ENCODE data around the gene ARAP2.

ARAP2 gene, protein sequence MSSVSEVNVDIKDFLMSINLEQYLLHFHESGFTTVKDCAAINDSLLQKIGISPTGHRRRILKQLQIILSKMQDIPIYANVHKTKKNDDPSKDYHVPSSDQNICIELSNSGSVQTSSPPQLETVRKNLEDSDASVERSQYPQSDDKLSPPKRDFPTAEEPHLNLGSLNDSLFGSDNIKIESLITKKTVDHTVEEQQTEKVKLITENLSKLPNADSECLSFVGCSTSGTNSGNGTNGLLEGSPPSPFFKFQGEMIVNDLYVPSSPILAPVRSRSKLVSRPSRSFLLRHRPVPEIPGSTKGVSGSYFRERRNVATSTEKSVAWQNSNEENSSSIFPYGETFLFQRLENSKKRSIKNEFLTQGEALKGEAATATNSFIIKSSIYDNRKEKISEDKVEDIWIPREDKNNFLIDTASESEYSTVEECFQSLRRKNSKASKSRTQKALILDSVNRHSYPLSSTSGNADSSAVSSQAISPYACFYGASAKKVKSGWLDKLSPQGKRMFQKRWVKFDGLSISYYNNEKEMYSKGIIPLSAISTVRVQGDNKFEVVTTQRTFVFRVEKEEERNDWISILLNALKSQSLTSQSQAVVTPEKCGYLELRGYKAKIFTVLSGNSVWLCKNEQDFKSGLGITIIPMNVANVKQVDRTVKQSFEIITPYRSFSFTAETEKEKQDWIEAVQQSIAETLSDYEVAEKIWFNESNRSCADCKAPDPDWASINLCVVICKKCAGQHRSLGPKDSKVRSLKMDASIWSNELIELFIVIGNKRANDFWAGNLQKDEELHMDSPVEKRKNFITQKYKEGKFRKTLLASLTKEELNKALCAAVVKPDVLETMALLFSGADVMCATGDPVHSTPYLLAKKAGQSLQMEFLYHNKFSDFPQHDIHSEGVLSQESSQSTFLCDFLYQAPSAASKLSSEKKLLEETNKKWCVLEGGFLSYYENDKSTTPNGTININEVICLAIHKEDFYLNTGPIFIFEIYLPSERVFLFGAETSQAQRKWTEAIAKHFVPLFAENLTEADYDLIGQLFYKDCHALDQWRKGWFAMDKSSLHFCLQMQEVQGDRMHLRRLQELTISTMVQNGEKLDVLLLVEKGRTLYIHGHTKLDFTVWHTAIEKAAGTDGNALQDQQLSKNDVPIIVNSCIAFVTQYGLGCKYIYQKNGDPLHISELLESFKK (N-terminal part only)

DNA sequence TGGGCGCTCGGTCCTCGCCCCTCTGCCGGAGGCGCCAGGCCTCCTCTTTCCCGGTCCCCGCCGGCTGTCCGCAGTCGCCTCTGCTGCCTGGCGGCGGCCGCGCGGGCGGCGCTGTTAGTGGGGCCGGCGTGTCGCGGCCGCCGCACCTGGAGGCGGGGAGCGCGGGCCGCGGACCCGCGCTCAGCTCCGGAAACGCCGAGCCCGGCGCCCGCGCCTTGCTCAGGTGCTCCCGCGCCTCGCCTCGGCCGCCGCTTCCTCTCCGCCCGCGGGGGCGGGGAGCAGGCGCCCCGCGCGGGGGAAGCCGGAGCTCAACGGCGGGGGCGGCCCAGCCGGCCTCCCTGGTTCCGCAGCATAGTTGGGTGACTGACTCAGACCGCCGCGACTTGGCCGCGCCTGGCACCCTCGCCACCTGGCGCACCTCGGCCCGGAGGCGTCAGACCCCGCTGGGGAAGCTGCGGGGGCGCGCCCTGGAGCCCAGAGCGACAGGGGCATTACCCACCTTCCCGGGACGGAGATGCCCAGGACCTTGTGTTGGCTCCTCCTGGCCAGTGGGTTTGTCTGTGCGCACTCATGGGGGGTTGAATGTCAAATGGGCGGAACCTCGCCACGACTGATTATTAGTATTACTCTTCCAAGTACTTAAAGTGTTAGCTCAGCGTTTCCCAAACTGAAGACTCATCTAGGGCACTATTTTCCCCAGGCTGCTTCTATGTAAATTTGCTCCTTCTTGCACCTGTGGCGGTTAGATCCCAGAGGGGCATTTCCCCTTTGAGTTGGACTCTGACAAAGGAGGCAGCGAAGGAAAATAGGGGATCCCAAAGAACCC is at the start of gene ARAP2:
Gene ARAP2 (minus strand): TSS at position 258 of the 826 bp plus-strand sequence. CDS start 15,028 bp downstream, outside the sequence.
- H3K4me3 ChIP-seq (ENCODE audit: low read length): 0 out of 2 replicates have a peak within 1 kb of the TSS, but pooled peaks have one; percentile 3
- DNase-seq (ENCODE audit: low read depth): no peak
- no peak for TF ChIP-seq CTCF (conservative IDR thresholded peaks at IDR 0.05; ENCODE audit: low read length)

- H3K4me3 ChIP-seq (ENCODE audit: low read length): no peak overlapping the region
- DNase-seq (ENCODE audit: low read depth): no peak
- TF ChIP-seq CTCF (conservative IDR thresholded peaks at IDR 0.05; ENCODE audit: low read length): no peak
These were observed 48.4 kb upstream of the ARAP2 start for GRCh38 chr4:36292556-36293188.

- DNase-seq (ENCODE audit: low read depth): no peak
- TF ChIP-seq CTCF (conservative IDR thresholded peaks at IDR 0.05; ENCODE audit: low read length): no peak
- H3K4me3 ChIP-seq (ENCODE audit: low read length): no peak overlapping the region
These were observed 46.3 kb upstream of the ARAP2 start for GRCh38 chr4:36290641-36291040.

DNA sequence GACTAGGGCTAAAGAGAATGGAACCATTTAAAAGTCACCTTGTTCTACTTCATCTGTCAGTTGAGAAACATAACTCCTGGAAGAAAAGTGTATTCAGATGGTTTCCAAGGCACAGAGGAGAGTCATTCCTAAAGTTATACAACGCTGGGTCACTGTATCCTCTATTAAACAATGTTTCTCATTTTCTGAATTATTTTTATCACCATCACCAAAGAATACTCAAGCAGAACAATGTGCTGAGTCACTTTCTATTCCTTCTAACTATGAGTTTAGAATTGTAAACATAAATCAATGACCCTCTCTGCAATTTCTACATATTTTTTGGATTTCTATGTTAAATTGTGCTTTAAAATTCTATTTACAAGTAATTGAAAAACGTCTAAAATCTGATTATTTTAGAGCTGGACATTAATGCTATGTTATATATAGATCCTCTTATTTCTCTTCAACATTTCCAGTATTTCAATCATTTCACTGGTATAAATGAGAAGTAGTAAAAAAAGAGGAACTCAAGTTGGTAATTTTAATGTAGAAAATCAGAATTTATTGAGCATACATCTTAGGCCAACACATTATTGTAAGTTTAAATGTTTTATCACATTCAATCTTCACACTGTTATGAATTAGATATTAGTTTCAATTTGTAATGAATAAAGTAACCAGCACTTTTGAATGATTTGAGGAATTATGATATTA is 44.6 kb upstream of the ARAP2 start:
- DNase-seq (ENCODE audit: low read depth): no peak
- no peak for TF ChIP-seq CTCF (conservative IDR thresholded peaks at IDR 0.05; ENCODE audit: low read length)
- H3K4me3 ChIP-seq (ENCODE audit: low read length): no peak overlapping the region

GRCh38 chr4:36286481-36286871 is 42.2 kb upstream of the ARAP2 start:
- TF ChIP-seq CTCF (conservative IDR thresholded peaks at IDR 0.05; ENCODE audit: low read length): no peak
- no peak for DNase-seq (ENCODE audit: low read depth)
- H3K4me3 ChIP-seq (ENCODE audit: low read length): no peak overlapping the region

Data from AG10803 (cell line).